Measurements from ENCODE around the gene COL4A4. TPM values are rescaled to one million over a fixed set of nuclear protein-coding genes. Genes with fewer than 3 reads are reported as not detected.
A peak's percentile ranks its signal among the peaks of the same experiment; 100 is the strongest.

The COL4A4 gene
- total RNA-seq, 1 donor from 2014 or later: 24.3 TPM

- intact Hi-C loops (cut with DNase I): no loop called here
- H3K27ac ChIP-seq: no peak overlapping the region
- no peaks in the 10 kb centered on the region for H3K27me3 ChIP-seq (ENCODE audit: low read depth)
- no peak for ATAC-seq
- no peaks in the 10 kb centered on the region for H3K4me1 ChIP-seq
- no peak for DNase-seq
- no peak for TF ChIP-seq CTCF (IDR thresholded peaks at IDR 0.05)
- no peaks in the 10 kb centered on the region for H3K9me3 ChIP-seq
- H3K36me3 ChIP-seq: peaks cover 10% of the 10 kb centered on the region
- H3K4me3 ChIP-seq: no peak overlapping the region
Measured at GRCh38 chr2:226994775-226995174, 169.2 kb downstream of the COL4A4 start.

GRCh38 chr2:226993171-226993570 is 170.8 kb downstream of the COL4A4 start:
- no peaks in the 10 kb centered on the region for H3K4me1 ChIP-seq
- TF ChIP-seq CTCF (IDR thresholded peaks at IDR 0.05): no peak
- H3K36me3 ChIP-seq: peaks cover 10% of the 10 kb centered on the region
- ATAC-seq: no peak
- no peak for DNase-seq
- no peak overlapping the region for H3K27ac ChIP-seq
- no peaks in the 10 kb centered on the region for H3K9me3 ChIP-seq
- no peaks in the 10 kb centered on the region for H3K27me3 ChIP-seq (ENCODE audit: low read depth)
- no peak overlapping the region for H3K4me3 ChIP-seq
- intact Hi-C loops (cut with DNase I): no loop called here

GRCh38 chr2:226991663-226992062 is 172.3 kb downstream of the COL4A4 start:
- TF ChIP-seq CTCF (IDR thresholded peaks at IDR 0.05): no peak
- no peak overlapping the region for H3K27ac ChIP-seq
- no peaks in the 10 kb centered on the region for H3K4me1 ChIP-seq
- ATAC-seq: no peak
- peaks cover 10% of the 10 kb centered on the region for H3K36me3 ChIP-seq
- H3K9me3 ChIP-seq: no peaks in the 10 kb centered on the region
- DNase-seq: no peak
- H3K27me3 ChIP-seq (ENCODE audit: low read depth): no peaks in the 10 kb centered on the region
- no peak overlapping the region for H3K4me3 ChIP-seq
- intact Hi-C loops (cut with DNase I): no loop called here

- H3K27ac ChIP-seq: no peak overlapping the region
- no peaks in the 10 kb centered on the region for H3K36me3 ChIP-seq
- DNase-seq: no peak
- no peak for TF ChIP-seq CTCF (IDR thresholded peaks at IDR 0.05)
- H3K4me3 ChIP-seq: no peak overlapping the region
- no peaks in the 10 kb centered on the region for H3K27me3 ChIP-seq (ENCODE audit: low read depth)
- H3K4me1 ChIP-seq: no peaks in the 10 kb centered on the region
- H3K9me3 ChIP-seq: no peaks in the 10 kb centered on the region
- intact Hi-C loops (cut with DNase I): loop anchor here (10.0 kb wide), 1 partner anchor 1321 kb away; no protein-coding TSS in a partner anchor
- peak; percentile 30 to 31 for ATAC-seq
Measured at GRCh38 chr2:226985583-226985946, 178.4 kb downstream of the COL4A4 start.

- H3K36me3 ChIP-seq: no peaks in the 10 kb centered on the region
- H3K4me3 ChIP-seq: no peak overlapping the region
- peak; percentile 64 for TF ChIP-seq CTCF (IDR thresholded peaks at IDR 0.05)
- intact Hi-C loops (cut with DNase I): loop anchor here (10.0 kb wide), 1 partner anchor 1320 kb away; no protein-coding TSS in a partner anchor
- ATAC-seq (peak; percentile 40 to 63), DNase-seq (no peak)
- no peaks in the 10 kb centered on the region for H3K4me1 ChIP-seq
- no peaks in the 10 kb centered on the region for H3K27me3 ChIP-seq (ENCODE audit: low read depth)
- peak overlapping the region; percentile 56 for H3K27ac ChIP-seq
- no peaks in the 10 kb centered on the region for H3K9me3 ChIP-seq
Measured at GRCh38 chr2:226984750-226985582, 179.0 kb downstream of the COL4A4 start.

Measured in lower lobe of right lung (tissue), 2 donors.